Fibroblast of villous mesenchyme (primary cell): ENCODE results near the gene ADGRG2. TPM values are rescaled to one million over a fixed set of nuclear protein-coding genes. Genes with fewer than 3 reads are reported as not detected.

ENCODE experiments used
- DNase-seq: peaks from one replicate; pipeline ENCODE4 v3.0.0-alpha.2; 2010; ENCODE audit warnings: low read depth
- H3K4me3 ChIP-seq: 2 replicates; pipeline ENCODE4 v1.5.1; 2011; ENCODE audit warnings: low read depth, mild to moderate bottlenecking, low read length
- total RNA-seq: library from RNA; depleted of rRNA; stranded (reverse); fragments of >200 nt; gene quantifications from 2 replicates; pipeline ENCODE4 v1.2.3, GENCODE V29; 2012
- TF ChIP-seq, protein P1 (sequence below): IDR thresholded peaks from 2 replicates; pipeline ENCODE4 v1.5.1; 2012; ENCODE audit warnings: low read depth, mild to moderate bottlenecking, low read length; ENCODE audit not compliant: insufficient read depth

Gene ADGRG2
- total RNA-seq, 1 donor = not detected

DNA sequence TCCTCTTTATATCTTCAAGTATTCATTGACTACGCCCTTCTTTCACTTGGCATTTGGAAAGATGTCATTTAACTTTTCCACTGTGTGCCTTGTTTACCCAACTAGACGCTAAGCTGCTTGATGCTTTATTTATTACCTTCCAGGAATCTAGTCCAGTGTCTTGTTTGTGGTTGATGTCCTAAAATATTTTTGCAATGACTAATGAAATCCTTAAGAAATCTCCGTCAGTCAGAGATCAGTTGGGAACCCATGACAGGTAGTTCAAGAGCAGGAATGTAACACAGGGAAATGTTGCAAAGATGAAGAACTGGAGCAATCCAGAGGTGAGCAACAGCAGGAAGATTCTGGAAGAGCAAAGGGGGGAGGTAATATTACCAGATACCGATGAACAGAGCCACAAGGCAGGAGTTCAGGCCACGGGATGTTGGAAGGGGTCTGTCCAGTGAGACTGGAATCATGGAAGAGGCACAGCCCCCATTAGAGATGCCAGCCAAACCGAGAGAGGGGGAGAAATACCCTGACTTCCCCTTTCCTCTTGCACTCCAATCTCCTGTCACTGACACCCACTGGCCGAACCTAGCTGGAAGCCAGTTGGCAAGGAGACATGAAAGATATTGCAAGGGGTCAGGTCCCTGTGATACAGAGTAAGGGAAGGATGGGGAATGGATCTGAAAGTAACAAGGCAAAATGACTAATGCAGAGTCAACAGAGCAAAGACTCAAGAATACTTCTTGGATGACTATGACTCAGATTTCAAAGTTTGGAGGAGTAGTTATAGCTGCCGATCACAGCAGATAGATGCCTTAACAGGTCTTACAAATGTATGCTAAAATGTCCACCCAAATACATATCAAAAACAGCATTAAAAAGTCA, 75.7 kb downstream of the ADGRG2 start:
- TF ChIP-seq, protein P1, sequence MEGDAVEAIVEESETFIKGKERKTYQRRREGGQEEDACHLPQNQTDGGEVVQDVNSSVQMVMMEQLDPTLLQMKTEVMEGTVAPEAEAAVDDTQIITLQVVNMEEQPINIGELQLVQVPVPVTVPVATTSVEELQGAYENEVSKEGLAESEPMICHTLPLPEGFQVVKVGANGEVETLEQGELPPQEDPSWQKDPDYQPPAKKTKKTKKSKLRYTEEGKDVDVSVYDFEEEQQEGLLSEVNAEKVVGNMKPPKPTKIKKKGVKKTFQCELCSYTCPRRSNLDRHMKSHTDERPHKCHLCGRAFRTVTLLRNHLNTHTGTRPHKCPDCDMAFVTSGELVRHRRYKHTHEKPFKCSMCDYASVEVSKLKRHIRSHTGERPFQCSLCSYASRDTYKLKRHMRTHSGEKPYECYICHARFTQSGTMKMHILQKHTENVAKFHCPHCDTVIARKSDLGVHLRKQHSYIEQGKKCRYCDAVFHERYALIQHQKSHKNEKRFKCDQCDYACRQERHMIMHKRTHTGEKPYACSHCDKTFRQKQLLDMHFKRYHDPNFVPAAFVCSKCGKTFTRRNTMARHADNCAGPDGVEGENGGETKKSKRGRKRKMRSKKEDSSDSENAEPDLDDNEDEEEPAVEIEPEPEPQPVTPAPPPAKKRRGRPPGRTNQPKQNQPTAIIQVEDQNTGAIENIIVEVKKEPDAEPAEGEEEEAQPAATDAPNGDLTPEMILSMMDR = no peak

DNA sequence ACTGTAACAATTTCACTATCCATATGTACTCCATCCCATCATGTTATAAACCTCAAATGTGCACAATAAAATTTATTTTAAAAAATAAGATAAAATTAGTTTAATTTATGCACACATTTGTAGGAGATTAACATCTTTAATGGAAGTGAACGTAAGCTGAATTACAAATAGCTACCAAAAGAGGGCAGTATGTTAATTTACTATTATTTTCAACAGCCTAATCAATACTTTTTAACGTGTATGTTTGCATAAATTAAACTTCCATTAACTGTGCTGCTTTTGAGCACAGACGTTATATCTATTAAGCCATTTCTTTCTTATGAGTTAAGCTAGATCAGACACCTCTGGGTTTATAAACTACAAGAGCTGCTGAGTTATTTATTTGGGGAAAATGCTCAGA, 81.9 kb downstream of the ADGRG2 start:
- H3K4me3 ChIP-seq = no peak overlapping the region
- no peak for DNase-seq

More for the DNA sequence above, 75.7 kb downstream of the ADGRG2 start:
- peak; percentile 6 for DNase-seq
- no peak overlapping the region for H3K4me3 ChIP-seq

DNA sequence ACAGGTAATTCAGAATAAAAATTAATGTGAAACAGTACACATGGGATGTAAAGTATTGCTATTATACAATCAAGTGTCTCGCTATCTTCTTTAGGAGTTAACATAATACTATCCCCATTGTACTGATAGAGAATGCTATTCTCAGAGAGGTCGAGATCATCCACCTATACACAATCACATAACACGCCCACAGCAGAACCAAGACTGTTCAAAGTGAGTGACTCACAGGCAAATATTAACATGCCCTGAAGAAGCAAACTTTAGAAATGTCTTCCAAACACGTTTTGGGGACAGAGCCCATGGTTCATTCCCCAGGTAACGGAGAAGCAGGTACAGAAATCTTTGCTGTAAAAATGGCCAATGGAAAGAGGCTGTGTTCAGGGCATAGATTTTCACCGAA, 88.2 kb downstream of the ADGRG2 start:
- DNase-seq = no peak
- H3K4me3 ChIP-seq = no peak overlapping the region
- TF ChIP-seq, protein P1 = no peak

More for the DNA sequence above, 81.9 kb downstream of the ADGRG2 start:
- TF ChIP-seq, protein P1 = peak; percentile 21

DNA sequence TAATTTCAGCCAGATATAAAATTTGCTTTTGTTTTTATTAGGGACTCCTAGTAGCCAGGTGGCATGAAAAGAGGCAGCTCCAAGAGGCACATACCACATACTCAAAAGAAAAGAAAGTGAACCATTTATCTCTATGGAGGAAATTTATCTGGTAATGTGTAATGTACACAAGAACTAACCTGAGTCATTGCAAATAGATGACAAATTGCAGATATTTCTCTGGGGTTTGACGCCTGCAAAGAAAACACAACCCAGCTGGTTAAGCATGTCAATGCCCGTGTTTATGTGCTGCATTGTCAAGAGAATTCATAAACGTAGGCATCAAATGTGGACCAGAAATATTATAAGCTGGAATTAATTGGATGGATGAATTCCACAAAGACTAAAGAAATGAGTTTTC, 91.5 kb downstream of the ADGRG2 start:
- H3K4me3 ChIP-seq = no peak overlapping the region
- no peak for DNase-seq
- TF ChIP-seq, protein P1 = no peak

DNA sequence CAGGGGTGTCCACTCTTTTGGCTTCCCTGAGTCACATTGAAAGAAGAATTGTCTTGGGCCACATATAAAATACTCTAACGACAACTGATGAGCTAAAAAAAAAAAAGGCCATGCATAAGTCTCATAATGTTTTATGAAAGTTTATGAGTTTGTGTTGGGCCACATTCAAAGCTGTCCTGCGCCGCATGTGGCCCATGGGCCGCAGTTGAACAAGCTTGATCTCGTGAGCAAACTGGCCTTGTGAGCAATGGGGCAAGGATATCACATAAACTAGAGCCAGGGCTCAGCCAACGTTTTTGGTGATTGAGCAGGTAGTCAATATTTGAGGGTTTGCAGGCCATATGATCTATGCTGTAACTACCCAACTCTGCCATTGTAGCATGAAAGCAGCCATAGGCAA, 93.7 kb downstream of the ADGRG2 start:
- TF ChIP-seq, protein P1 = no peak
- H3K4me3 ChIP-seq = no peak overlapping the region
- no peak for DNase-seq

DNA sequence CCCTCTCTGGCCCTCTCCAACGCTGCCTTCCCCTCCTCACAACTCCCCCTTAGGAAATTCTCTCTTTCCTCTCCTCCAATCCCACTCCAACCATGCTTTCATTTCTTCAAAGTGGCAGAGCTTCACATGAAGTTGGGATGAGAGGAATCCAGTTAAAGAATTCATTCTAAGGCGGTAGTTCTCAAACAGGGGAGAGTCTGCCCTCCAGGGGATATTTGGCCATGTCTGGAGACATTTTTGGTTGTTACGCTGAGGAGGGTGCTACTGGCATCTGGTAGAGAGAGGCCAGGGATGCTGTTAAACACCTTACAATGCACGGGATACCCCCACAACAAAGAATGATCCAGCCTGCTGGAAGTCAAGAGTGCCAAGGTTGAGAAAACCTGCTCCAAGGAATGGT, 97.9 kb downstream of the ADGRG2 start:
- DNase-seq = no peak
- H3K4me3 ChIP-seq = no peak overlapping the region
- TF ChIP-seq, protein P1 = no peak

DNA sequence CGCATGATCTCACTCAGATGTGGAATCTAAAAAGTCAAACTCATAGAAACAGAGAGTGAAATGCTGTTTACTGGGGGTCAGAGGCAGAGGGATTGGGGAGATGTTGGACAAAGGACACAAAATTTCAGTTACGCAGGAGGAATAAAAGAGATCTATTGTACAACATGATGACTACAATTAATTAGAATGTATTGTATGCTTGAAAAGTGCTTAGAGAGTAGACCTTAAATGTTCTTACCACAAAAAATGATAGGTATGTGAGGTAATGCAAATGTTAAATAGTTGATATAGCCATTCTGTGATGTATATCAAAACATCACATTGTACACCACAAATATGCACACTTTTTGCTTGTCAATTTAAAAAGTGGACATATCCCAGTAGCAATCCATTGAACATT, 102.3 kb downstream of the ADGRG2 start:
- DNase-seq = no peak
- no peak overlapping the region for H3K4me3 ChIP-seq
- TF ChIP-seq, protein P1 = no peak
